Measurements from ENCODE around the gene GIT1.

The GIT1 gene

GRCh38 chr17:29589524-29590410, at the start of gene GIT1:
Gene GIT1, minus strand, starts transcription at chr17:29589648. Its CDS starts 270 bp downstream, at chr17:29589378.
- peak; percentile 94 for DNase-seq

GRCh38 chr17:29633886-29634285, 44.4 kb upstream of the GIT1 start:
- no peak for DNase-seq

DNA sequence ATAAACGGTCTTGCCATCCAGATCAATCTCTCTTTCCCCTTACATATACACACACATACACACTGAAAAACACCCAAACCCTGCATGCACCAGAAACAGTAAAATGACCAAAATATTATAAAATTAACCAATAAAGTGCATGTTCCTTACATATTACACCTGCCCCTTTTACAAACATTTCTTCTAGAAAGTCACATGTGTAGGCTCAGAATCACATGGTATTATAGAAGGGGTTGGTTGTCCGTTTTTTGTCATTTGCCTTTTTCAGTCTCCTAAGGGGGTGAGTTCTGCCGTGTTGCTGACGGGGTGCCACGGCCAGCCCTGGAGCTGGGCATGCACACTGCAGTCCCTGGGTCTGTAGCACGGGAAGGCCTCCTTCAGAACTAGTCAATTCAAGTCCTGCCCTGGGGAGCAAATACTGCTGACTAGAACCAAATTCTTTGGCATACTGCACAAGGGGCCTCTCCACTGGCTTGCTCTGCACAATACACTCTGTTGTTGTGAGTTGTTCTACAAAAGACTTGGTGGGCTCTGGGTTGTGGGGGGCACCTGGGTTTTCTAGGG, 41.3 kb upstream of the GIT1 start:
- no peak for DNase-seq

DNA sequence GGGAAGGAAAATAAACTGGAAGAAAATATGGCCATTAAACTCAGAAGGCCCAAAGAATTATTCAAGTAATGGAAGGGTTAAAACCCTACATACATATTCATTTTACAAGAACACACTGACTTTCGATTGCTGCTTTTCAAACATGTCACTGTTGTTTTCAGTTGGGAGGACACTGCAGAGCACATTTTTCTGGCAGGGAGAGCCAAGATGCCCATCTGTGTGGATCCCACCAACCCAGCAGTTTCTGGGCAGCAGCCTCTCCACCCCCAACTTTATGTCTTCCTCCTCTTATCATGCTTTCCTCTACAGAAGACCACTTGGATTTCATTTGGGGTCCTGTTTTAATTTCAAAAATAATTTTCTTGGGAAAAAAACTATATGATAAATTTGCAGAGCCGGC, 40.4 kb upstream of the GIT1 start:
- DNase-seq: no peak

GRCh38 chr17:29628644-29629043, 39.2 kb upstream of the GIT1 start:
- DNase-seq: no peak

DNA sequence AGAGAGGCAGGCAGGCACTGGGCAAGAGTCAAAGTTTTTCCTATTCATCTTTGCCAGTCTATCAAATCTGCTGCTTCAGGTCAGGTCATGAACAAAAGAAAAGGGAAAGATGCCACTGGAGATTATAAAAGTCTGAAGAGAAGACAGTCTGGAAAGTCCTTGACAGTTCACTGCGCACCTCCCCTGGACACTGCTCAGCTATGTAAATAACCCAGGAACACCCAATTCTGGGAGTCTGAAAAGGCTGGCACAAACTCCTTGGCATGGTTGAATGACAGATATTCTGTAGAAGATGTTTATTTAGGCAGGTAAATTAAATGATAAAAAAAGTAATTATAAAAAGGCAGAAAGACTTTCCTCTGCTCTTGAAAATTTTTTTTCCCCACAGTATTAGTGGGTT, 38.5 kb upstream of the GIT1 start:
- no peak for DNase-seq

- DNase-seq: no peak
Measured at GRCh38 chr17:29625037-29625750, 35.7 kb upstream of the GIT1 start.

DNA sequence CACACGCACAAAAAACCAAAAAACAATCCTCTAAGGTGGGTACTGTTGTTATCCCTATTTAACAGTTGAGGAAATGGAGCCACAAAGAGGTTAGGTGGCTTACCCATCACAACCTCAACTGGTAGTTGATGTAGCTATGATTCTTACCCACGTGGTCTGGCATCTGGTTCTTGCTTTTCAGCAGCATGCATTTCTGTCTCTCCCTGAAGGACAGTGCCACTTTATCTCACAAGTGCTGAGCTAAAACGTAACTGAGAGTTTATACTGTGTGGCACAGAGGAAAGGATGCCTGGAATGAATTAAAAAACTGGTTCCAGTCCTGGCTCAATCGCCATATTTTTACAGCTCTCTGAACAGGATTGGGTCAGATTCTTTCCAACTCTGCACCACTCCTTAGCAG, 35.1 kb upstream of the GIT1 start:
- no peak for DNase-seq

DNA sequence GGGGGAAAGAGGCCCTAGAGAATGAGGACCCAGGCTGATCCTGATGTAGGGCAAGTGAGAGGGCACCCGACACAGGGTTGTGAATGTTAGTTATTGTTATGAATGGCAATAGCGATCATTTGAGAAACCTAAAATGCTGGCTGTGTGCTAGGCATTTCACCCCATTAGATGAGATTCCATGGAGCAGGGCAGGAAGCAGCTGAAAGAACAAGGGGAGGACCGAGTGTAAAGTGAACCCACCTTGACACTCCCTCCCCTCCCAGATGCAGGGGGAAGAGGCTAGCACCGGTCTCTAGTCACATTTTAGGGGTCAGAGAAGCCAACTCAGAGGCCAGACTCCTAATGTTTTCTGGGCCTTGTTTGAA, 33.8 kb upstream of the GIT1 start:
- no peak for DNase-seq

DNA sequence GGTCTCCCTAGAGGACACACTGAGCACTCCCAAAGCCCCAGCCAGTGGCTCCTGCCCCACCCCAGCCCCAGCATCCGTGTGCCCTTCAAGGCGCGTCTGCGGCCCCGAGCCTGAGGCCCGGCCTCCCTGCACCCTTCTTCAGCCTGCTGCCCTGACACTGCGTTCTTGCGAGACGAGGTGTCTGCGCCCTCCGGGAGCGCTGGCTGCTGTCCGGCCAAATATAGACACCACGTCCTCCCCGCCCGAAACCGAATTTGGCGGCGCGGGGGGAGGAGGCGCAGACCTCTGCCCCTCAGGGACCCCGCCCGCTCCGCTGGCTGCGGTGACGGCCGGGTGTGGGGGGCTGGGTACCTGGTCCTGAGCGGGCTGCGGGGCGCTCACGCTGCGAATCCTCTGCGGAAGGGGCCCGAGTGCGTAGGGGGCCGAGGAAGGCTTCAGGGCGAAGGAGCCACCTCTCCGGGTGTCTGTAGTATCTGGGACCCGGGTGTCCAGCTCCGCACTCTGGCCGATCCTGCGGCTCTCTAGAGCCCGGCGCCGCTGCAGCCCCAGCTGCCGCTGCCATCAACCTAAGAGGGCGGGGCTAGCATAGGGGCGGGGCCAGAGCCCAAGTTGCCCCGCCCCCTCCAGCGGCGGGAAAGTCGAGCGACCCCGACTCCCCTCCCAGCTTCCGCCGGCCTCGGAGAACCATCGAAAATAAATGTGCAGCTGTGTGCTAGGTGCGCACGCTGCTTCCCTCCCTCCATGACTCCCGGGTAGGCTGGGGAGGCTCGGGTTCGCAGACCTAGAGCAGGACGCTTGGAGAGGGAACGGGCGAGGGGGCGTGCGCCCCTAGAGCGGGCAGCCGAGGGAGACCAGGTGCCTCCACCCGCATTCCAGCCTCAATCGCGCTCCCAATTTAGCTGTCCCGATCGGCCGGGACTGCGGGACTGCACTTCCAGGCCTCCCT, 33.2 kb upstream of the GIT1 start, which contains the start of gene CORO6:
Gene CORO6 (minus strand): TSS at position 576 of the 946 bp plus-strand sequence. CDS start 1,491 bp downstream, outside the sequence.
- peak; percentile 52 for DNase-seq

GRCh38 chr17:29621751-29622194, 32.3 kb upstream of the GIT1 start:
- no peak for DNase-seq

DNA sequence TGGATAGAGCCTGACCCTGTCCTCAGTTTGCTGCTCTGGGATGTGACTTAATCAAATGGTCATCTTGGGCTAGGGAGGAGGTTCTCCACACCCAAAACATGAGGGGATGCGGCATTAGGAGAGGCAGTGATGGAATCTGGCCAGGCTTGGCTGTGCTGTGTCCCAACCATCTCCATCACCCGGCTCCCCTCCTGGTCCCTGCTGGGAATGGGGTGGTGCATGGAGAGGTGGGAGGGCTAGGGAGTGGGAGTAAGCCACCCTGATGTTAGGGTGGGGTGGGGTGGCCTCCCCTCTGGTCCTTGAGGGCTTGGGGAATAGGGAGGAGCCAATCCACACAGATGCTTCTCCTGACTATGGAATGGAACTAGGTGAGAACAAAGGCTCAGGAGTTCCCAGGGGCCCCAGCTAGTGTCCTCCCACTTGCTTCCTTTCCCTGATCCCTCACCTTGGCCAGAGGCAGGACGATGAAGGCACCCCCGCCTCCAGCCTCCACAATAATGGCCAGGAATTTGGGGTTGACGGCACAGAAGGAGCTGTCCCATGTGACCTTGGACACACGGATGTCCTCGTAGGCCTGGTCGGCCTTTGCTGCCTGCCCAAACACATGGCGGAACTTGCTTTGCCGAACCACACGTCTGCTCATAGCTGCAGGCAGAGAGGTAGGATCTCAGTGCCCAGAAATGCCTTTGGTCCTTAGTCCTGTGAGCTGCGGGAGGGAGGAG, 31.5 kb upstream of the GIT1 start:
- DNase-seq: no peak

DNA sequence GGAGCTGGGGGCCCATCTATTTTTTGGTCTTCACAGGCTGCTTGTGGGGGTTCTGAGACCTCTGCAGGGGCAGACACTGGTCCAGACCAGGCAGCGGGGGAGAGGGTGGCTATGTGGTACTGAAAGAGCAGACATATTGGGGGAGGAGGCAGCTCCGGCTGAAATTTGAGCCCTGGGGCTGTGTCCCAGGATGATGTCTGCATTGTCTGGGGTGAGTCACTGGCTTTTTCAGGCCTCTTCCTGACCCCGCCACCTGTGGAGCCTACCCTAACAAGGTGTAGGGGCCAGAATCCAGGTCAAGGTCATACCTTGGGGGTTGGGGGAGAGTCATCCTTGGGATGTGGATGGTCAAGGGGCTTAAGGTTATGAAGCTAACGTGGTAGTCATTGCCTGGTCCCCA, 30.8 kb upstream of the GIT1 start:
- no peak for DNase-seq

- DNase-seq: peak; percentile 50
Measured at GRCh38 chr17:29619251-29619650, 29.8 kb upstream of the GIT1 start.

DNA sequence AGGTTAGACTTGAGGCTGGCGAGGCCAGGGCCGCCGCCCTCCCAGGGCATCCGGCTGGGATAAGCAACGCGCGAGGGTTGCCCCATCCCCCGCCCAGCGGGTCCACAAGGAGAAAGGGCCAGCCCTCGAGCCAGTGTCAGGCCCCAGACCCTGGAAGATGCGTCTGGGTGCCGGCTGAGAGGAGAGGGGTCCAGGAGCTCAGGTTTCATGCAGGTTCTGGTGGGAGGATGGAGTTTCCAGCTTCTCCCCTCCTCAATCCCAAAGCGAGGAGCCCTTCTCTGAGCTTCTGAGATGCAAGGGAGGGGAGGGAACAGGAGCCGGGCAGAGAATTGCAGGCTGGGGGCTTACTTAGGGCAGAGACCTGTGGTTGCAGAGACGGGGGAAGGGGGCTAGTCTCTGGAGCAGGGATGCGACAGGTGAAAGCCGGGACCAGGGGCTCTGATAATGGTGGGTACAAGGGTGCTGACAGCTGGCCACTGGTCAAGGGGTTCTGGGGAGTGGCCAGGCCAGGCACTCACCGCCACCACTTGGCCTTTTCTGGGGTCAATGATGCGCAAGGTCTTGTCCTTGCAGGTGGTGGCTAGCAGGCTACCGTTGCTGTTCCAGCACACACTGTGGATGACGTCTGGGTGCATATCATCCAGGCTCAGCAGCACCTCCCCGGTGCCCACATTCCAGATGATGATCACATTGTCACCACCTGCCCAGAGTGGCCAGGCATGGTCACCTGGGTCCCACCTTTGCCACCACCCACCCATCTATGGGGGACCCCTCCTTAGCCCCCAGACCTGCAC, 29.0 kb upstream of the GIT1 start:
- DNase-seq: no peak

- peak; percentile 90 for DNase-seq
Measured at GRCh38 chr17:29617481-29618271, 28.2 kb upstream of the GIT1 start.

DNA sequence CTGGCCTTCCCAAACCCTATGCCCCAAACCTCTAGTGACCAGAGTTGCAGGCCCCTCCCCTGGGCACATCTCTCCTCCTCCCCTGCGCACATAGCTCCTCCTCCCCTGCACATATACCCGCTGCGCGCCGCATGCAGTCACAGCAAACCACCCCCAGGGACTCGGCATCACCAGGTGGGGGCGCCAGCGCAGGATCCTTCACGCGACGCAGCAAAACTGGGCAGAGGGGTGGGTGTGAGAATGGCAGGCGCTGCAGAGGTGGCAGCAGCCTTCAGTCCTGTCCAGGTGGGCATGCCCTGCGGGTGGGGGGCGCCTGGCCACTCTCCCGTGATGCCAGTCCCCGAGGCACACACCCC, 27.7 kb upstream of the GIT1 start:
- DNase-seq: peak; percentile 91

GRCh38 chr17:29616300-29617048, 27.0 kb upstream of the GIT1 start:
- DNase-seq: no peak
